GM23248 (cell line): ENCODE results near the gene COX18. TPM values are rescaled to one million over a fixed set of nuclear protein-coding genes. Genes with fewer than 3 reads are reported as not detected.

Source experiments
- DNase-seq: peaks from one replicate; pipeline ENCODE4 v3.0.0-alpha.2; 2015
- H2AFZ ChIP-seq: fragments of 200-600 bp; sonication (generic); 2 replicates; pipeline ENCODE4 v1.6.1; 2016; ENCODE audit warnings: antibody characterized with exemption
- H3F3A ChIP-seq: fragments of 200-600 bp; sonication (generic); 2 replicates; pipeline ENCODE4 v1.6.1; 2016; ENCODE audit warnings: mild to moderate bottlenecking, antibody characterized with exemption, mixed run types; ENCODE audit not compliant: insufficient read depth
- H3K27ac ChIP-seq: fragments of 200-600 bp; sonication (generic); 2 replicates; pipeline ENCODE4 v1.5.1; 2016; ENCODE audit warnings: mild to moderate bottlenecking
- H3K27me3 ChIP-seq: fragments of 200-600 bp; sonication (generic); replicated peaks from 2 replicates; pipeline ENCODE4 v1.6.1; 2016; ENCODE audit warnings: mild to moderate bottlenecking; ENCODE audit not compliant: insufficient read depth
- H3K36me3 ChIP-seq: fragments of 200-600 bp; sonication (generic); 2 replicates; pipeline ENCODE4 v1.6.1; 2016; ENCODE audit warnings: low read depth, mild to moderate bottlenecking
- H3K4me1 ChIP-seq: fragments of 200-600 bp; sonication (generic); 2 replicates; pipeline ENCODE4 v1.6.1; 2016; ENCODE audit warnings: mild to moderate bottlenecking; ENCODE audit not compliant: insufficient read depth
- H3K4me2 ChIP-seq: fragments of 200-600 bp; sonication (generic); one replicate; pipeline ENCODE4 v1.6.1; 2016; ENCODE audit warnings: mild to moderate bottlenecking; ENCODE audit not compliant: unreplicated experiment
- H3K4me3 ChIP-seq: fragments of 200-600 bp; sonication (generic); 2 replicates; pipeline ENCODE4 v1.5.1; 2016; ENCODE audit warnings: mild to moderate bottlenecking
- H3K79me2 ChIP-seq: fragments of 200-600 bp; sonication (generic); 2 replicates; pipeline ENCODE4 v1.6.1; 2016; ENCODE audit warnings: mild to moderate bottlenecking; ENCODE audit not compliant: insufficient read depth
- H3K9ac ChIP-seq: fragments of 200-600 bp; sonication (generic); 2 replicates; pipeline ENCODE4 v1.6.1; 2016; ENCODE audit warnings: mild to moderate bottlenecking
- H3K9me2 ChIP-seq: fragments of 200-600 bp; sonication (generic); 2 replicates; pipeline ENCODE4 v1.6.1; 2016; ENCODE audit warnings: mixed run types, mild to moderate bottlenecking, moderate library complexity; ENCODE audit not compliant: insufficient read depth
- H3K9me3 ChIP-seq: fragments of 200-600 bp; sonication (generic); one replicate; pipeline ENCODE4 v1.6.1; 2017; ENCODE audit warnings: low read depth
- H4K20me1 ChIP-seq: fragments of 200-600 bp; sonication (generic); 2 replicates; pipeline ENCODE4 v1.6.0; 2016; ENCODE audit not compliant: insufficient read depth
- EZH2 ChIP-seq: fragments of 200-600 bp; sonication (generic); IDR thresholded peaks from 2 replicates; pipeline ENCODE4 v1.6.1; 2018; ENCODE audit warnings: antibody characterized with exemption, mild to moderate bottlenecking; ENCODE audit not compliant: insufficient read depth, poor library complexity, severe bottlenecking
- EZH2phosphoT487 ChIP-seq: fragments of 200-600 bp; sonication (generic); IDR thresholded peaks from 2 replicates; pipeline ENCODE4 v1.6.1; 2018; ENCODE audit warnings: antibody characterized with exemption, moderate library complexity, mild to moderate bottlenecking, low read depth; ENCODE audit not compliant: insufficient read depth
- WGBS, 2 experiments: methylation state at CpG; one replicate each; pipeline ENCODE4 v1.1.6; 2015 to 2017; ENCODE audit warnings: low lambda C conversion rate in 2 of 2, low coverage in 1 of 2; ENCODE audit errors: missing lambda C conversion rate in 2 of 2; 5-methylcytosine and 5-hydroxymethylcytosine counted together
- in situ Hi-C: fragments of 300-500 bp; cut with MboI; formaldehyde crosslinking; loops from 2 replicates; pipeline ENCODE4 v1.15.0; 2020
- polyA plus RNA-seq: library from polyadenylated mRNA; unstranded; fragments of >200 nt; fragmentation: Nextera tagmentation; extraction: Ambion mirVana; gene quantifications from 2 replicates; pipeline ENCODE4 v1.2.1, GENCODE V29; 2016
- total RNA-seq: library from RNA; depleted of rRNA; stranded (reverse); fragments of >200 nt; shearing (Covaris generic); gene quantifications from 2 replicates; pipeline ENCODE4 v1.2.3, GENCODE V29; 2014

COX18 gene
- total and polyA plus RNA-seq, 2 experiments from 2014 or later: 3.6 to 22.8 TPM

DNA sequence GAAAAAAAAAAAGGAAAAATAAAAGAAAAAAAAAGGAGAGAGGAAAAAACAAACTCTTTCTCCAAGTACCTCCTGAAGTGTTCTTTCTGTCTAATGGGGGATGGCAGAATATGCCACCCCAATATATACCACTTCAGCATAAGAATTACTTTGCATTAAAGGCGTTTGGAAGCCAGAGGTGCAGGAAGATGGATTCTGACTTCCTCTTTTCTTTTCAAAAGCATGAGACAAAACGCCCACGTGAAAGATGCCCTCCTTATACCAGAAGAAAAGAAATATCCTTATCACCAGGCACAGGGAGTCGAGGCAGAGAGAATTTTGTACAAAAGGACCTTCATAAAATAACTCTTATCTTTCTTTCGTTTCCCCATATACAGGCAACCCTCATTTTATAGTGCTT, 40.9 kb downstream of the COX18 start:
- DNase-seq: no peak
- Histone ChIP-seq H3K4me2 (no peak overlapping the region), H3K27me3 (peaks cover 14% of the 10 kb centered on the region), H3F3A (no peaks in the 10 kb centered on the region), H3K9me2 (no peaks in the 10 kb centered on the region), H3K9me3 (no peaks in the 10 kb centered on the region), H4K20me1 (no peaks in the 10 kb centered on the region), H3K9ac (no peak overlapping the region), H3K4me3 (no peak overlapping the region), H2AFZ (no peak overlapping the region), H3K4me1 (no peaks in the 10 kb centered on the region), H3K27ac (no peak overlapping the region), H3K36me3 (no peaks in the 10 kb centered on the region), H3K79me2 (no peaks in the 10 kb centered on the region)
- 26 to 28% methylated on average over 5 of the region's 5 CpGs for WGBS, 2 experiments
- TF ChIP-seq EZH2phosphoT487: no peak
- no peak for TF ChIP-seq EZH2
- in situ Hi-C loops: loop anchor here (10.0 kb wide), 1 partner anchor 524 kb away; no protein-coding TSS in a partner anchor

DNA sequence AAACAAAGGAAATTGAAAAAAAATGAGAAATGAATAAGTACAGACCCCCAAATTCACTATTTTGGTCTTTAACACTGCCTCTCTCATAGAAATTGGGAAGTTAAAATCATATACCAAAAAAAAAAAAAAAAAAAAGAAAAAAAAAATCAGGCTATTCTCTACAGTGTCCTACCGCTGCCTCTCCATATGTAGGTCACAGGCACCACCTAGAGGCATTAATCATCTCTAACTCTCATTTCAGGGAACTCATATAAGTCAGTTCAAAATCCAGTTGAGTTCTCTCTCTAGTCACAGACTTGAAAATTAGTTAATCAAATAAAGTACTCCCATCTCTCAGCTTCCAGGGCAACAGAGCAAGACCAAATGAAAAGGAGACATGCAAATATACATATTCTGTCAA, 47.9 kb downstream of the COX18 start:
- 3 to 11% methylated on average over 1 of the region's 1 CpG for WGBS, 2 experiments
- Histone ChIP-seq H3K9me3 (no peaks in the 10 kb centered on the region), H3K4me2 (no peak overlapping the region), H3K27me3 (peaks cover 18% of the 10 kb centered on the region), H4K20me1 (no peaks in the 10 kb centered on the region), H3K79me2 (no peaks in the 10 kb centered on the region), H3K9me2 (no peaks in the 10 kb centered on the region), H2AFZ (no peak overlapping the region), H3K9ac (no peak overlapping the region), H3K36me3 (no peaks in the 10 kb centered on the region), H3F3A (no peaks in the 10 kb centered on the region), H3K27ac (no peak overlapping the region), H3K4me3 (no peak overlapping the region), H3K4me1 (no peaks in the 10 kb centered on the region)
- TF ChIP-seq EZH2 (no peak), EZH2phosphoT487 (no peak)
- in situ Hi-C loops: loop anchor here (10.0 to 25.0 kb wide), 2 partner anchors 517 to 709 kb away; no protein-coding TSS in a partner anchor
- DNase-seq: peak; percentile 68

DNA sequence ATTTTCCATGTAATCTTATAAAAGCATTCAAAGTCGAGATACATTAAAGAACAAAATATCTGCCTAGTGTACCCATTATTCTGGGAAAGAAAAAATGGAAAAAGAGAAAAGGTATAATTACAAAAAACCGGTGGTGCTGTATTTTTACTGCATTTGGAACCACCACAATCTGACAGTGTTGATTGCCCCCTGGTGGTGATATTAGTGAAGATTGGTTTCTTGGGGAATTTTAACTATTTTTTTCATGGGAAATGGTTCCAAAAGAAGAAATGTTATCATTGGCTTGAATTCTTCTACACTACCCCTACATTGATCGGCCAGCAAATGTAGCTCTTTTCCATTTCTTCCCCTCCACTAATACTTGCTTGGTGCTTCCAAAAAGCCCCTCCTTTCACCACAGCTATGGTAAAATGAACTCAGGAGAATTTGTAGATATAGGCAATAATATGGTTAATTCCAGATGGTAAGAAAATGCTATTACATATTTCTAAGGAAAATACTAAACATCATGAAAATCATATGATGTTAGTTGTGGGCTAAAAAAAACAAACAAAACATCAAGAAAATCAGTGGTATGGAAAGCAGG, 50.0 kb downstream of the COX18 start:
- Histone ChIP-seq H3K9ac (no peak overlapping the region), H3K4me1 (no peaks in the 10 kb centered on the region), H4K20me1 (no peaks in the 10 kb centered on the region), H3K9me3 (no peaks in the 10 kb centered on the region), H2AFZ (no peak overlapping the region), H3K27me3 (peaks cover 8% of the 10 kb centered on the region; the same call in 1 of the 2 replicates), H3K27ac (no peak overlapping the region), H3K36me3 (no peaks in the 10 kb centered on the region), H3K4me2 (no peak overlapping the region), H3K9me2 (no peaks in the 10 kb centered on the region), H3F3A (no peaks in the 10 kb centered on the region), H3K79me2 (no peaks in the 10 kb centered on the region), H3K4me3 (no peak overlapping the region)
- in situ Hi-C loops: loop anchor here (5.0 to 25.0 kb wide), 3 partner anchors 312 to 707 kb away; no protein-coding TSS in a partner anchor
- peak; percentile 76 for DNase-seq
- 2% methylated on average over 3 of the region's 3 CpGs for WGBS, 2 experiments
- TF ChIP-seq EZH2phosphoT487 (no peak), EZH2 (no peak)

GRCh38 chr4:73018595-73018994, 50.9 kb downstream of the COX18 start:
- Histone ChIP-seq H2AFZ (no peak overlapping the region), H3K27me3 (peaks cover 4% of the 10 kb centered on the region; the same call in 1 of the 2 replicates), H3K27ac (no peak overlapping the region), H3K36me3 (no peaks in the 10 kb centered on the region), H3K9ac (no peak overlapping the region), H3F3A (no peaks in the 10 kb centered on the region), H3K4me1 (no peaks in the 10 kb centered on the region), H3K4me3 (no peak overlapping the region), H4K20me1 (no peaks in the 10 kb centered on the region), H3K9me2 (no peaks in the 10 kb centered on the region), H3K4me2 (no peak overlapping the region), H3K79me2 (no peaks in the 10 kb centered on the region), H3K9me3 (no peaks in the 10 kb centered on the region)
- in situ Hi-C loops: loop anchor here (5.0 to 25.0 kb wide), 2 partner anchors 311 to 706 kb away; no protein-coding TSS in a partner anchor
- 94 to 95% methylated on average over 6 of the region's 6 CpGs for WGBS, 2 experiments
- TF ChIP-seq EZH2phosphoT487 (no peak), EZH2 (no peak)
- no peak for DNase-seq
